GM12875 (cell line): ENCODE measurements around the gene MICALL1.

Source experiments
- H3K4me3 ChIP-seq: one replicate; pipeline ENCODE4 v1.5.1; 2011; ENCODE audit warnings: low read depth, low read length, control low read depth
- TF ChIP-seq, protein P1 (sequence below): IDR thresholded peaks from 2 replicates; pipeline ENCODE4 v1.5.1; 2011; ENCODE audit warnings: low read depth, mild to moderate bottlenecking, control low read depth, inconsistent platforms, low read length, moderate library complexity, borderline replicate concordance; ENCODE audit not compliant: insufficient read depth

MICALL1 gene

DNA sequence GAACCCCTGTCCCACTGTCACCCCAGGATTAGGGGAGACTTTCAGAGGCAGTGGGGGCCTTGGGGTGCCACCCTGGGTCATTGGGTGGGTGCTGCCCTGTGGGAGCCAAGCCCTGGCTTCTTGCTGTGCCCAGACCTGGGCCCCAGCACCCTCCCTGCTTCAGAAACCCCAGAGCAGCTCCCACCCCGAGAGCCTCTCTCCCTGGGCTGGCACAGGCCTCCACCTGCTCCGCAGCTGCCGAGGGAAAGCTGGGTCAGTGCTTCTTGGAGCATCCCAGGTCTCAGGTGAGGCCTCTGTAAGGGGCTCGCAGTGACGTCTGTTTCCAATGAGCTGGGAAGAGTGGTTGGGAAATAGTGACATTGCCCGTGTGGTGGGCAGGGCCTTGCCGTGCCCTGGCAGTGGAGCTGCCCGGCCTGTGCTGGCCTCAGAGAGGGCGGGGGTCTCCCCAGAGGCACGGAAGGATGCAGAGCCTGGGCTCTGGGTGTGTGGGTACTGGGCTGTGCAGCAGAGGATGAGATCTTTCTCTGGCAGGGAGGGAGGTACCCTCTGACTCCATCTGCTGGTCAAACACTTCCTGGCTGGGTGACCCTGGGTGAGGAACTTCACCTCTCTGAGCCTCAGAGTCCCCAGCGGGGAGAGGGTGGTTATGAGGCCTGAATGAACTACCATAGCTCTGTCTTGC is 24.3 kb downstream of the MICALL1 start:
- TF ChIP-seq, protein P1, sequence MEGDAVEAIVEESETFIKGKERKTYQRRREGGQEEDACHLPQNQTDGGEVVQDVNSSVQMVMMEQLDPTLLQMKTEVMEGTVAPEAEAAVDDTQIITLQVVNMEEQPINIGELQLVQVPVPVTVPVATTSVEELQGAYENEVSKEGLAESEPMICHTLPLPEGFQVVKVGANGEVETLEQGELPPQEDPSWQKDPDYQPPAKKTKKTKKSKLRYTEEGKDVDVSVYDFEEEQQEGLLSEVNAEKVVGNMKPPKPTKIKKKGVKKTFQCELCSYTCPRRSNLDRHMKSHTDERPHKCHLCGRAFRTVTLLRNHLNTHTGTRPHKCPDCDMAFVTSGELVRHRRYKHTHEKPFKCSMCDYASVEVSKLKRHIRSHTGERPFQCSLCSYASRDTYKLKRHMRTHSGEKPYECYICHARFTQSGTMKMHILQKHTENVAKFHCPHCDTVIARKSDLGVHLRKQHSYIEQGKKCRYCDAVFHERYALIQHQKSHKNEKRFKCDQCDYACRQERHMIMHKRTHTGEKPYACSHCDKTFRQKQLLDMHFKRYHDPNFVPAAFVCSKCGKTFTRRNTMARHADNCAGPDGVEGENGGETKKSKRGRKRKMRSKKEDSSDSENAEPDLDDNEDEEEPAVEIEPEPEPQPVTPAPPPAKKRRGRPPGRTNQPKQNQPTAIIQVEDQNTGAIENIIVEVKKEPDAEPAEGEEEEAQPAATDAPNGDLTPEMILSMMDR: peak; percentile 41; the same call in 1 of the 2 replicates
- no peak overlapping the region for H3K4me3 ChIP-seq

DNA sequence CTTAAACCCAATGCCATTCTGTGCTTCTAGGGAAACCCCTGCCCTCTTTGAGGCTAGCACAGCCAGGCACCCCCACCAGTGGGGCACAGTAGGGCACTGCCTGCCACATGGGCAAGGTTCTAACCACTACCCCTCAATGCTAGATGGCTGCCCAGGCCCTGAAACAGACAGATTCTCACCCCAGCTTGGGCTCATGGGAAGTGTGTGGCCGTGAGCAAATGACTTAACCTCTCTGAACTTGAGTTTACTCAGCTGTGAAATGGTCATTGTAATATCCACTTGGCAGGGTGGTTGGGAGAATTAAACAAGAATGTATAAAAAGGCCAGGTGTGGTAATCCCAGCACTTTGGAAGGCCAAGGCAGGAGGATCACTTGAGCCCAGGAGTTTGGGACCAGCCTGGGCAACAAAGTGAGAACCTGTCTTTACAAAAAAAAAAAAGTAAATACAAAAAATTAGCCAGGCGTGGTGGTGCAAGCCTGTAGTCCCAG is 24.9 kb downstream of the MICALL1 start:
- no peak overlapping the region for H3K4me3 ChIP-seq
- TF ChIP-seq, protein P1: no peak

DNA sequence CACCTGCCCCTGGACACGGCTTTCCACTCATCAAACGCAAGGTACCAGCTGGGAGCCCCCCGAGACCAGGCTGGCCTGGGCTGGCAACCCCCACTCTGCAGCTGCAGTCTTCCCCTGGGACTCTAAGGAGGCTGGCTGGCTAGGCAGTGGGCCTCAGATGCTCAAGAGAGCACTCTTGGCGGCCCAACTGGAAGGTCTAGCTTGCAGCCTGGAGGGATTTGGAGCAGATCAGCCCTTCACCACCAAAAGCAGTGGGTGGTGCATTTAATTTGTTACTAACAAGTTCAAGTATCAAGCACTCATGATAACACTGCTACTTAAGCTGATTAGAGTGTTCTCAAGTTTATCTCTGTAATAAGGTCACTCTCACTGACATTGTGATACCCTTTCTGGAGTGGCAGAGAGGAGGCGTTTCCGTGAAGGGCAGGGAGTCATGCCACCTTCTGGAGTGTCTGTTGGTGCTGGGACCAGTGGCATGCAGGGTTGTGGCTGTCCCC is 25.8 kb downstream of the MICALL1 start:
- no peak overlapping the region for H3K4me3 ChIP-seq
- TF ChIP-seq, protein P1: no peak

DNA sequence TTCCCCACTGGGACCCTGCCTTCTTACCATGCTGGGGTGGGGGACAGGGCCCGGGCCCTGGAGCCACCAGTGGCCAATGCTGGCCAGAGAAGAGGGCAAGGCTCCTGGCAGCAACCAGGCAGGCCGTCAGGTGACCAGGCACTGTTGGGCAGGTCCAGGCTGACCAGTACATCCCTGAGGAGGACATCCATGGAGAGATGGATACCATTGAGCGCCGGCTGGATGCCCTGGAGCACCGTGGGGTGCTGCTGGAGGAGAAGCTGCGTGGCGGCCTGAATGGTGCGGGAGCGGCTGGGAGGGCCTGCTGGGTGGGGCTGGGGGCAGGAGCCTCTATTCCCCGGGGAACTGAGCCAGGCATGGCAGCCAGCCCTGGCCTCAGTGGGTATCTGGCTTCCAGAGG is 26.3 kb downstream of the MICALL1 start:
- TF ChIP-seq, protein P1: no peak
- H3K4me3 ChIP-seq: no peak overlapping the region

DNA sequence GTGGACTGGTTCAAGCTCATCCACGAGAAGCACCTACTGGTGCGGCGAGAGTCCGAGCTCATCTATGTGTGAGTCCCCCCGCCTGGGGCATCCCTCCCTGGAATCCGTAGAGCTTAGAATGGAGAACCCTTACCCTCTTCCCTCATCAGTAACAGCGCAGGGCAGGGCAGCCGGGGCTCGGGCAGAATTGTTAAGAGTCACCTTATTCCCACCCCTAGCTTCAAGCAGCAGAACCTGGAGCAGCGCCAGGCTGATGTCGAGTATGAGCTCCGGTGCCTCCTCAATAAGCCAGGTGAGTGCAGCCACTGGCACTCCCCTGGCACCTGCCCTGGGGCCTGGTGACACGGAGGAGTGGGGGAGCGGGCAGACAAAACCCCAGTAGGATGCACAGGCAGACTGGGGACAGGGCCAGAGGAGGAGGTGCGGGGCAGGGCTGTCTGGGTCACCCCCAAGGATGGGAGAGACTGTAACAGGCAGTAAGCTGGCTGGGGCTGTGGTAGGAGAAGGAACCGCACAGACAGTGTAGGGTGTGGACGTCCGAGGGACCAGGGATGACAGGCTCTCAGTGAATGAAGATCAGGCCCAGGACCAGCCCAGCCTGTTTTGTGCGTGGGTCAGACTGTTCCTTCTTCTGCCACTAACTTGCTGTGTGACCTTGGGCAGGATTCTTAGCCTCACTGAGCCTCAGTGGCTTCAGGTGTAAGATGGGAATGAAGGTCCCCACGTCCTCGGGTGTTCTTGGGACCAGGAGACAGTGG is 26.9 kb downstream of the MICALL1 start:
- TF ChIP-seq, protein P1: no peak
- no peak overlapping the region for H3K4me3 ChIP-seq

DNA sequence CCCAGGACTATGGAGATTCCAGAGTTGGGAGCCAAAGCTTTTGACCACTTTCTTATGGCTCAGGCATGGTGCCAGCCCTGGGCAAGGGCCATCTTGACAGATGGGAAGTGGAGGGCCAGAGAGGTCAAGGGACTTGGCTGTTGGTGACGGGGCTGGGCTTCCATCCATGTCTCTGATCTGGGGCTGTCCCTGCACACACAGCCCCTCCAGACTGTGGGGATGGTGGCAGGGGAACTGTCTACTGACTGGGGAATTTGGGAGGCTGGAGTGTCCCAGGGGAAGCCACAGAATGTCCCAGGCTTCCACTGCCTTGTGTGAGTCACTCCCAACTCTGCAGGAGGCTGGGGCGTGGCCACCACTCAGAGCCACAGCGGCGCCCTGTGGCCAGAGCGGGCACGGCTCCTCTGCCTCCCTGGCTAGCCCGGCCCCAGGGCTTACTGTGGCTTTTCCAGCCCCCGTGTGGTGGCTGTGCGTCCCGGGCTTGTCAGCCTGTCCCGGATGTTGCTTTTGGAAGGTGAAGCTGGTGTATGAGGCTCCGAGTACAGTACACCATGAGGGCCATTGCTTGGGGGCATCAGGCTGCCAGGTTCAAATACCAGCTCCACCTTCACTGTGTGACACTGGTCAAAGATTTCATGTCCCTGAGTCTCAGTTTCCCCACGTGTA is 27.7 kb downstream of the MICALL1 start:
- TF ChIP-seq, protein P1: peak; percentile 99
- H3K4me3 ChIP-seq: no peak overlapping the region
